Mesenchymal stem cell (in vitro differentiated cells and primary cell): ENCODE measurements around the gene TMEM161B.

ENCODE experiments used
- DNase-seq: peaks from one replicate; pipeline ENCODE4 v3.0.0-alpha.2; 2013
- H2AFZ ChIP-seq: one replicate; pipeline ENCODE4 v1.6.1; 2013; ENCODE audit warnings: low read depth, mild to moderate bottlenecking, control low read depth, inconsistent platforms, low read length, moderate library complexity
- H2AK5ac ChIP-seq: 2 replicates; pipeline ENCODE4 v1.6.1; 2013; ENCODE audit warnings: low read length, moderate library complexity, mild to moderate bottlenecking, inconsistent platforms; ENCODE audit not compliant: severe bottlenecking
- H2BK120ac ChIP-seq: one replicate; pipeline ENCODE4 v1.6.1; 2013; ENCODE audit warnings: low read depth, mild to moderate bottlenecking, inconsistent platforms, low read length, moderate library complexity
- H2BK12ac ChIP-seq, 2 experiments: one replicate each; pipeline ENCODE4 v1.6.1; 2013; ENCODE audit warnings: inconsistent platforms in 2 of 2, low read length in 2 of 2, mild to moderate bottlenecking in 2 of 2, moderate library complexity in 2 of 2, control low read depth in 1 of 2
- H2BK15ac ChIP-seq: one replicate; pipeline ENCODE4 v1.6.1; 2013; ENCODE audit warnings: mild to moderate bottlenecking, low read depth, inconsistent platforms; ENCODE audit not compliant: poor library complexity, severe bottlenecking
- H2BK5ac ChIP-seq: 2 replicates; pipeline ENCODE4 v1.6.1; 2013; ENCODE audit warnings: low read depth, mild to moderate bottlenecking, low read length, control low read depth, inconsistent platforms; ENCODE audit not compliant: poor library complexity, severe bottlenecking
- H3K14ac ChIP-seq, 2 experiments: one replicate each; pipeline ENCODE4 v1.6.1; 2013; ENCODE audit warnings: inconsistent platforms in 2 of 2, low read length in 2 of 2, control low read depth in 1 of 2, mild to moderate bottlenecking in 1 of 2, moderate library complexity in 1 of 2
- H3K18ac ChIP-seq, 2 experiments: one replicate each; pipeline ENCODE4 v1.6.1; 2013; ENCODE audit warnings: inconsistent platforms in 2 of 2, low read length in 2 of 2, control low read depth in 1 of 2, low read depth in 1 of 2, mild to moderate bottlenecking in 1 of 2
- H3K23ac ChIP-seq, 2 experiments: one replicate each; pipeline ENCODE4 v1.6.1; 2013; ENCODE audit warnings: inconsistent platforms in 2 of 2, low read length in 2 of 2, mild to moderate bottlenecking in 2 of 2, moderate library complexity in 2 of 2, control low read depth in 1 of 2
- H3K27ac ChIP-seq: 2 replicates; pipeline ENCODE4 v1.5.1; 2013; ENCODE audit warnings: mild to moderate bottlenecking, moderate library complexity, low read length, control low read depth, inconsistent platforms; ENCODE audit not compliant: poor library complexity, severe bottlenecking
- H3K27me3 ChIP-seq, 2 experiments: 2 replicates each; pipeline versions ENCODE4 v1.6.1 to v1.7.0; 2013; ENCODE audit warnings: low read length in 2 of 2, mild to moderate bottlenecking in 2 of 2, moderate library complexity in 2 of 2, control low read depth in 1 of 2, inconsistent platforms in 1 of 2; ENCODE audit not compliant: control insufficient read depth in 1 of 2, insufficient read depth in 1 of 2
- H3K36me3 ChIP-seq, 2 experiments: 2 replicates each; pipeline versions ENCODE4 v1.6.1 to v1.7.0; 2013; ENCODE audit warnings: low read length in 2 of 2, control low read depth in 1 of 2, inconsistent platforms in 1 of 2, low read depth in 1 of 2, mild to moderate bottlenecking in 1 of 2; ENCODE audit not compliant: insufficient read depth in 2 of 2, control insufficient read depth in 1 of 2
- H3K4ac ChIP-seq, 2 experiments: one replicate each; pipeline ENCODE4 v1.6.1; 2013; ENCODE audit warnings: inconsistent platforms in 2 of 2, low read length in 2 of 2, mild to moderate bottlenecking in 2 of 2, moderate library complexity in 2 of 2, control low read depth in 1 of 2, low read depth in 1 of 2
- H3K4me1 ChIP-seq: 2 replicates; pipeline ENCODE4 v1.6.1; 2013; ENCODE audit warnings: low read depth, low read length, control low read depth; ENCODE audit not compliant: control insufficient read depth, insufficient read depth
- H3K4me2 ChIP-seq: 2 replicates; pipeline ENCODE4 v1.6.1; 2013; ENCODE audit warnings: low read length, mild to moderate bottlenecking, inconsistent platforms; ENCODE audit not compliant: poor library complexity, severe bottlenecking
- H3K4me3 ChIP-seq, 2 experiments: 2 replicates each; pipeline versions ENCODE4 v1.5.1 to v1.7.0; 2013; ENCODE audit warnings: low read length in 2 of 2, mild to moderate bottlenecking in 2 of 2, control low read depth in 1 of 2, low read depth in 1 of 2; ENCODE audit not compliant: insufficient read depth in 1 of 2
- H3K79me1 ChIP-seq: replicated peaks from 2 replicates; pipeline ENCODE4 v1.6.1; 2013; ENCODE audit warnings: mild to moderate bottlenecking, control low read depth, low read length, inconsistent platforms; ENCODE audit not compliant: poor library complexity, severe bottlenecking
- H3K9ac ChIP-seq: 2 replicates; pipeline ENCODE4 v1.7.0; 2013; ENCODE audit warnings: mild to moderate bottlenecking, low read length, moderate library complexity
- H3K9me3 ChIP-seq: 2 replicates; pipeline ENCODE4 v1.7.0; 2013; ENCODE audit warnings: mild to moderate bottlenecking, low read length; ENCODE audit not compliant: control insufficient read depth
- H4K8ac ChIP-seq: one replicate; pipeline ENCODE4 v1.6.1; 2013; ENCODE audit warnings: inconsistent platforms, mild to moderate bottlenecking, low read length, moderate library complexity
- H4K91ac ChIP-seq: one replicate; pipeline ENCODE4 v1.6.1; 2013; ENCODE audit warnings: mild to moderate bottlenecking, low read length, inconsistent platforms
- WGBS: methylation state at CpG from one replicate; pipeline ENCODE4 v1.1.7; 2013; ENCODE audit warnings: mixed read lengths; 5-methylcytosine and 5-hydroxymethylcytosine counted together

Gene TMEM161B

GRCh38 chr5:88172847-88173758 lies 95.5 kb downstream of the TMEM161B start:
- H4K8ac ChIP-seq, result peak overlapping the region; percentile 84
- H3K18ac ChIP-seq, result peak overlapping the region in 1 of 2 experiments; percentile 40
- peak overlapping the region; percentile 39 for H2AFZ ChIP-seq
- H3K79me1 ChIP-seq, result no peaks in the 10 kb centered on the region
- H3K23ac ChIP-seq, result no peak overlapping the region
- H2BK5ac ChIP-seq, result no peak overlapping the region
- no peak overlapping the region for H3K4me3 ChIP-seq
- peaks cover 6% of the 10 kb centered on the region for H3K9me3 ChIP-seq
- no peak overlapping the region for H2BK15ac ChIP-seq
- no peaks in the 10 kb centered on the region for H3K27me3 ChIP-seq
- no peaks in the 10 kb centered on the region for H3K4me1 ChIP-seq
- no peak overlapping the region for H3K27ac ChIP-seq
- H2BK12ac ChIP-seq, result peak overlapping the region in 1 of 2 experiments; percentile 72
- H3K9ac ChIP-seq, result no peak overlapping the region
- H2AK5ac ChIP-seq, result no peak overlapping the region
- no peak overlapping the region for H4K91ac ChIP-seq
- no peak overlapping the region for H3K4me2 ChIP-seq
- no peak overlapping the region for H2BK120ac ChIP-seq
- H3K36me3 ChIP-seq, result no peaks in the 10 kb centered on the region
- no peak overlapping the region for H3K4ac ChIP-seq
- peak overlapping the region in 1 of 2 experiments; percentile 65 for H3K14ac ChIP-seq
- 64% methylated on average over 14 of the region's 14 CpGs for WGBS
- DNase-seq, result no peak

GRCh38 chr5:88159591-88159990 lies 109.1 kb downstream of the TMEM161B start:
- H3K4ac ChIP-seq, result no peak overlapping the region
- H4K91ac ChIP-seq, result no peak overlapping the region
- WGBS, result 84% methylated on average over 7 of the region's 7 CpGs
- H3K9me3 ChIP-seq, result no peaks in the 10 kb centered on the region
- no peak overlapping the region for H4K8ac ChIP-seq
- H3K23ac ChIP-seq, result no peak overlapping the region
- no peak overlapping the region for H3K4me3 ChIP-seq
- H3K4me2 ChIP-seq, result no peak overlapping the region
- H3K4me1 ChIP-seq, result no peaks in the 10 kb centered on the region
- H2AFZ ChIP-seq, result no peak overlapping the region
- no peak overlapping the region for H2BK120ac ChIP-seq
- no peak overlapping the region for H3K14ac ChIP-seq
- no peak overlapping the region for H2BK15ac ChIP-seq
- H3K9ac ChIP-seq, result no peak overlapping the region
- peaks cover 0 to 2% of the 10 kb centered on the region in 2 experiments for H3K27me3 ChIP-seq
- no peaks in the 10 kb centered on the region for H3K79me1 ChIP-seq
- no peaks in the 10 kb centered on the region for H3K36me3 ChIP-seq
- H2AK5ac ChIP-seq, result no peak overlapping the region
- H3K27ac ChIP-seq, result no peak overlapping the region
- no peak overlapping the region for H2BK5ac ChIP-seq
- DNase-seq, result no peak
- no peak overlapping the region for H2BK12ac ChIP-seq
- H3K18ac ChIP-seq, result no peak overlapping the region

GRCh38 chr5:88158056-88158455 lies 110.6 kb downstream of the TMEM161B start:
- Histone ChIP-seq H3K4ac (no peak overlapping the region), H3K9ac (no peak overlapping the region), H2BK120ac (no peak overlapping the region), H3K23ac (no peak overlapping the region), H2BK12ac (no peak overlapping the region), H3K4me2 (no peak overlapping the region), H2AK5ac (no peak overlapping the region), H3K9me3 (no peaks in the 10 kb centered on the region), H3K4me3 (no peak overlapping the region), H2AFZ (no peak overlapping the region), H3K27me3 (peaks cover 0 to 2% of the 10 kb centered on the region in 2 experiments), H4K91ac (no peak overlapping the region), H3K18ac (no peak overlapping the region), H4K8ac (no peak overlapping the region), H3K27ac (no peak overlapping the region), H3K14ac (no peak overlapping the region), H3K4me1 (no peaks in the 10 kb centered on the region), H2BK5ac (no peak overlapping the region), H2BK15ac (no peak overlapping the region), H3K79me1 (no peaks in the 10 kb centered on the region), H3K36me3 (no peaks in the 10 kb centered on the region)
- no peak for DNase-seq
- 93% methylated on average over 2 of the region's 2 CpGs for WGBS

GRCh38 chr5:88154891-88155290 lies 113.8 kb downstream of the TMEM161B start:
- H2BK12ac ChIP-seq, result no peak overlapping the region
- H3K4me1 ChIP-seq, result no peaks in the 10 kb centered on the region
- H3K4me2 ChIP-seq, result no peak overlapping the region
- no peak overlapping the region for H4K8ac ChIP-seq
- no peak overlapping the region for H3K23ac ChIP-seq
- 94% methylated on average over 1 of the region's 1 CpG for WGBS
- no peak overlapping the region for H4K91ac ChIP-seq
- H3K9ac ChIP-seq, result no peak overlapping the region
- no peak overlapping the region for H2BK15ac ChIP-seq
- peaks cover 6% of the 10 kb centered on the region for H3K9me3 ChIP-seq
- no peaks in the 10 kb centered on the region for H3K36me3 ChIP-seq
- H3K4ac ChIP-seq, result no peak overlapping the region
- H2BK120ac ChIP-seq, result no peak overlapping the region
- H2BK5ac ChIP-seq, result no peak overlapping the region
- H3K79me1 ChIP-seq, result no peaks in the 10 kb centered on the region
- H3K4me3 ChIP-seq, result no peak overlapping the region
- H3K27me3 ChIP-seq, result peaks cover 0 to 2% of the 10 kb centered on the region in 2 experiments
- DNase-seq, result no peak
- H3K27ac ChIP-seq, result no peak overlapping the region
- no peak overlapping the region for H2AFZ ChIP-seq
- no peak overlapping the region for H2AK5ac ChIP-seq
- H3K14ac ChIP-seq, result no peak overlapping the region
- no peak overlapping the region for H3K18ac ChIP-seq
